ENCODE results near the gene PHIP.

The PHIP gene

DNA sequence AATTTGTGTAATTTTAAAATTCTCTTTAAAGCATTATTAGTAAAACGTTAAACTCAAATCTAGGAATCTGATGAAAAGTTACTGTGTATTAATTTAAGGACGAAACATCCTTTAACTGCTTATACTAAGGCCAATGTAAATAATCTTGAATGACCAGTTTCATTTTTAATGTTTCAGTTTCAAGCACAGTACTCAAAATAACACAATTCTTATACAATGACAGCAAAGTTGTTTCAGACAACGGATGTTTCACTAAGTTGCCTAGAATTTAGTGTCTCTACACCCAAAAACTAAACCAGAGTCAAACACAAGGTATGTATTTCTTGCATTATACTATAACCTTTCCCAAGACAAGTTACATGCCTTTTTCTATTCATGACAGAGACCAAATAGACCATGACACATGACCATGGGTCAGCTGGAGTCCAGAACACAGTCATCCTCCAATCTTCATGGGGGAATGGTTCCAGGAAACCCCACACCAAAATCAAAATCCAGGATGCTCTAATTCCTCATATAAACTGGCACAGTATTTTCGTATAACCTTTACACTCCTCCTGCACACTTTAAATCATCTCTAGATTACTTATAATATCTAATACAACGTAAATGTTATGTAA is 7.7 kb downstream of the PHIP start:
- peak; percentile 15 for DNase-seq (ENCODE audit: low read depth)

DNA sequence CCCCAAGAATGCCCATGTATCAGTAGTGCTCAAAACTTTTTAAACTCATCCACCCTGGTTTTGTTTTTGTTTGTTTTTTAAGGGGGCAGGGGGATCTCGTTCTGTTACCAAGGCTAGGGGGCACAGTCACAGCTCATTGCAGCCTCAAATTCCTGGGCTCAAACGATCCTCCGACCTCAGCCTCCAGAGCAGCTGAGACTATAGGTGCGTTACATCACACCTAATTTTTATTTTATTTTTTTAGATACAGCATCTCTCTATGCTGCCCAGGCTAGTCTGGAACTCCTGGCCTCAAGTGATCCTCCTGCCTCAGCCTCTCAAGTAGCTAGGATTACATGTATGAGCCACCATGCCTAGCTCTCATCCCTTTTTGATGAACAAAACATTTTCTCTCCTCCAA is 11.2 kb downstream of the PHIP start:
- DNase-seq (ENCODE audit: low read depth), result no peak

DNA sequence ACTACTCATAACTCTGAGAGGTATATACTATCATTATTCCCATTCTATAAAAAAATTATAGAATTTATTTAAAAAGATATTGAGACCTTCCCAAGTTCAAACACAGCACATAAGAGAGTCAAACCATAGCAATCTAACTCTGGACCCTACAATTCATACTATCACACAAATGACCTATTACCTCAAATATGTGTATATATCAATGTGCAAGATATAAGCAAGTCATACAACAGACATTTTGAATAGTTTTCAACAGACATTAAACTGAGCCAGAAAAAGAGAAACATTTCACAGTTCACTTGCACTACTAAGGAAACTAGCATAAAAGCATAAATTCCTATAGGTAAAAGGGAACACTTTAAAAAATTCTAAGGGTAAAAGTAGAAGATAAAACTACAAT is 11.7 kb downstream of the PHIP start:
- no peak for DNase-seq (ENCODE audit: low read depth)

GRCh38 chr6:79065232-79065631 is 12.8 kb downstream of the PHIP start:
- no peak for DNase-seq (ENCODE audit: low read depth)

DNA sequence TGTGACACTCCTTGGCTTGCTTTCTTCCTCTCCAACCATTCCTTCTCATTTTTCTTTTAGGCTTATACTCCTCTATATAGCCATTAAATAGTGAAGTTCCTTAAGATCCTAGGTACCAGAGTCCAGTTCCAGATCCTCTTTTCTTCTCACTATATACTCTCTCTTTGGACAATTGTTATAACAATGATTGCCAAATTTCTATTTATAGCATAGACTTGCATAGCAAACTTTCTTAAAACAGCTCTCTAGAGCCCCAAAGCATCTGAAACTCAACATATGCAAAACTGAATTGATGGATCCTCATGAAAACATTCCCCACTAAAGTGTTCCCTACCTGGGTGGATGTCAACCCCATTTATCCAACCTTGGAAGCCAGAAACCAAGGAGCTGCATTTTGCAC is 13.4 kb downstream of the PHIP start:
- no peak for DNase-seq (ENCODE audit: low read depth)

GRCh38 chr6:79062708-79063107 is 15.3 kb downstream of the PHIP start:
- DNase-seq (ENCODE audit: low read depth), result no peak

GRCh38 chr6:79057746-79058145 is 20.3 kb downstream of the PHIP start:
- DNase-seq (ENCODE audit: low read depth), result no peak

DNA sequence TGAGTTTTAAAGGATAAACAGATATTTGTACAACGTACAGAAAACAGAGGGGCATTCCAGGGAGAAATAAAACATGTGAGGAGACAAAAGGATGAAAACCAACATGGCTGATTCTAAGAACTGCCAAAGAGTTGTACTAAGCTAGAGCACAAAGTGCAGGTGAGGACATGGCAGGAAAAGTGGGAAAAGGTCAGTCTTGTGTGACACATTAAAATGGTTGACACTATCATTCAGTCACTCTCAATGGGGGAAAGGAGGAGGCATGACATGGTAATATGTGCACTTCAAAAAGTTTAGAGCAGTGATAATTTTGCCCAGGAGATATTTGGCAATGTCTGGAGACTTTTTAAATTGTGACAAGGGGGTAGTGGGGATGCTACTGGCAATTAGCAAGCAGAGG is 21.8 kb downstream of the PHIP start:
- DNase-seq (ENCODE audit: low read depth), result no peak

GRCh38 chr6:79048611-79049010 is 29.4 kb downstream of the PHIP start:
- peak; percentile 36 for DNase-seq (ENCODE audit: low read depth)

DNA sequence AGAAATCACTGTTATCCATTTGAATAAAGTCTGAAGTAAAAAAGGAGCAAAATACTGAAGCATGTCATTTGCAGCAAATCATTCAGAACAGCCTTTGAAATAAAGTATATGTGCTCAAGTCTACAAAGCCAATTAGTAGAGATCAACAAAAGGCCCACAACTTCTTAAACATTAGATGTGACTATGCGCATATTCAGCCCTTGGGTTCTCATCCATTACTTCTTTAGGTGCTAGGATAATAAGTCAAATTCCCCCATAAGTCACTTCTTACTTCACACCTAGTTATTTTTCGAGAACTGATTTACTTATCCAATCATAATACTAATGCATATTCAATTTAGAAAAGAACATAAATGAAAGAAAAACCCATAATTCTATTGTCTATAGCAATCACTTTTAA is 31.0 kb downstream of the PHIP start:
- no peak for DNase-seq (ENCODE audit: low read depth)

DNA sequence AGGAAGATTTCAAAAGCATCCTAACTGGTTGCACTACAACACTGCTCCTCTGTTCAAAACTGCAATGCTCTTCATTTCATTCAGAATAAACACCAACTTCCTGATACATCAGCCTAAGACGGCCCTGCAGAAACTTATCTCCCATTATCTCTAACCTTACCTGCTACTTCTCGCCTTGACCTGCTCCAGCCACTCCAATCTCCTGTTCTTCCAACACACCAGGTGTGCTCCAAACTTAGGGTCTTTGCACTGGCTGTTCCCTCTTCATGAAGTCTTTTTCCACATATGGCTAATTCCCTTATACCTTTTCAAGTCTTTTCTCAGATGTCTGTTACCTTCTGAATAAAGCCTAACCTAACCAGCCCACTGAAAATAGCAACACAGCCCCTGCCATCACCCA is 32.1 kb downstream of the PHIP start:
- DNase-seq (ENCODE audit: low read depth), result no peak

GRCh38 chr6:79042799-79043126 is 35.3 kb downstream of the PHIP start:
- DNase-seq (ENCODE audit: low read depth), result no peak

DNA sequence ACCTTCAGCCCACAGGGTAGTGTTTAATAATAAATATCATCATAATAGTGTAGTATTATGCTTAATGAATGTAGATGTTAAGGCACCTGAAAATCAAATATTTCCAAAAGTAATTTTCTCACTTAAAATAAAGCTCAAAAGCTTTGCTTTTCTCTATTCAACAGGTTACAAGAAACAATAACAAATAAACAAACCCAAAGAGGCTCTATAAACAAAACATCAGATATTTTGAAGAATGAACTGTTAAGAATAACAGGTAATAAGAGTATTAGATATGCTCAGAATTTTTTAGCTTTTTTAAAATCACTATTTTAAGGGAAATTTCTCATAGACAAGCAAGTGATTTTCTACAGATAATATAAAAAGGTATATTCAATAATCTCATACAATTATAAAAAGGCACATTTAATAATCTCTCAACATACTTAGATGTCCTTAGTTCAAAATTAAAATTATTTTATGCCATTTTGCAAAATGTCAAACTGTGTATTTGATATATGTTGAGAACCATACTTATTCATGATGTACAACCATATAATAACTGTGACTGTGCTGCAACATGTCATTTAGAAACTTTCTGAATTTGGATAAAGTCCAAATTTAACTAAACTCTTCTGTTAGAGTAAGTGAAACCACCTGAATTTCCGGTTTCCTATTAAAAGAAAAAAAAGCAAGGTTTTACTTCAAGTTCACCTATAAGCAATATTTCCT is 35.8 kb downstream of the PHIP start:
- DNase-seq (ENCODE audit: low read depth), result no peak

DNA sequence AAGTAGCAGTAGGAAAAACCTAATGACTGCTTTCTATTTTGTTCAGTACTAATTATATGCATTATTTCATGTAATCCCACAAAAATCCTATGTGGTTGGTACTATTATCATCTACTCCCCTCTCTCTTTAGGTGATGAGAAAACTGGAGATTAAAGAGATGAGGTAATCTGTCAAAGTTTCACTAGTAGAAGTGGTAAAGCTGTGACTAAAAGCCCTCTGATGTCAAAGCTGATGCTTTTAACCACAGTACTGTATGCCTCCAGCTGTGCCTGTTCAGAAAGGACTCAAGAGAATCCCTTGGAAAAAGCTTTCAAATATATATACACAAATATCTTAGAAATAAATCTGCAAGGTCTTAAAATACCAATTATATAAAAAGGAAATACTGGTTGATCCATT is 38.0 kb downstream of the PHIP start:
- peak; percentile 16 for DNase-seq (ENCODE audit: low read depth)

DNA sequence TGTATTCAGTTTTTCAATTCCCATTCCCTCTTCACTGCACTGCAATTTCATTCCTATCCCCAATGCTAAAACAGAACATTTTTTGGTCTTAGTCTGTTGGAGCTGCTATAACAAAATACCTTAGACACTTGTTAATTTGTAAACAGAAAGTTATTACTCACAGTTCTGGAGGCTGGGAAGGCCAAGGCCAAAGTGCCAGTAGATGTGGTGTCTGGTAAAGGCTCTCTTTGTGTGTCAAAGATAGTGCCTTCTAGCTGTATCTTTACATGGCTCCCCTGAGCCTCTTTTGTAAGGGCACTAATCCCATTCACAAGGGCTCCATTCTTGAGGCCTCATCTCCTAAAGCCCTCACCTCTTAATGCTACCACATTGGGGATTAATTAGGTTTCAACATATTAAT is 40.0 kb downstream of the PHIP start:
- no peak for DNase-seq (ENCODE audit: low read depth)

GRCh38 chr6:79034865-79035264 is 43.2 kb downstream of the PHIP start:
- DNase-seq (ENCODE audit: low read depth), result peak; percentile 7

DNA sequence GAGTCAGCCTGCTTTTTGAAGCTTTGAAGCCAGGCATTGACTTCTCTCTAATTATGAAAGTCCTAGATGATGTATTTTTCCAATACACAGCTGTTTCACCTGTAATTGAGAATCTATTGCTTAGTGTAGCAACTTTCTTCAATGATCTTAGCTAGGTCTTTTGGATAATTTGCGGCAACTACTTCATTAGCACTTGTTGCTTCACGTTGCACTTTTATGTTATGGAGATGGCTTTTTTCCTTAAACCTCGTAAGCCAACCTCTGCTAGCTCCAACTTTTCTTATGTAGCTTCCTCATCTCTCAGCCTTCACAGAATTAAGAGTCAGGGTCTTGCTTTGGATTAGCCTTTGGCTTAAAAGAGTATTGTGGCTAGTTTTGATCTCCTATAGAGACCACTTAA is 44.8 kb downstream of the PHIP start:
- DNase-seq (ENCODE audit: low read depth), result no peak

DNA sequence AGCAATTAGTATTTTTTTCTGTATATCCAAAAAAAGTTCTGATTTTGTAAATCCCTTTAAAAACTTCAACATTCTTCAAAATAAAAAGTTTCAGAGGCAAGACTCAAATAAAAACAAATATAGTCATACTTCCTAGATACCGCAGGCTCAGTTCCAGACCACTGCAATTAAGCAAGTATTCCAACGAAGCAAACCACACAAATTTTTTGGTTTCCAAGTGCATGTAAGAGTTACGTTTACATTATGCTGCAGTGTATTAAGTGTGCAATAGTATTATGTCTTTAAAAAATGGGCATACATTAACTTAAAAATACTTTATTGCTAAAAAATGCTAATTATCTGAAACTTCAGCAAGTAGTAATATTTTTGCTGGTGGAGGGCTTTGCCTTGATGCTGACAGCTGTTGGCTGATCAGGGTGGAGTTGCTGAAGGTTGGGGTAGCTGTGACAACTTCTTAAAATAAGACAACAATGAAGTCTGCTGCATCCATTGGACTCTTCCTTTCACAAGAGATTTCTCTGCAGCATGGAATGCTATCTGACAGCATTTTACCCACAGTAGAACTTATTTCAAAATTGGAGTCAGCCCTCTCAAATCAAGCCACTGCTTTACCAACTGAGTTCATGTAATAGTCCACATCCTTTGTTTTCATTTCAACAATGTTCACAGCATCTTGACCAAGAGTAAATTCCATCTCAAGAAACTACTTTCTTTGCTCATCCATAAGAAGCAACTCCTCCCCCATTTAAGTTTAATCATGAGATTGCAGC is 46.0 kb downstream of the PHIP start:
- DNase-seq (ENCODE audit: low read depth), result peak; percentile 82

GRCh38 chr6:79030511-79030910 is 47.5 kb downstream of the PHIP start:
- DNase-seq (ENCODE audit: low read depth), result no peak

DNA sequence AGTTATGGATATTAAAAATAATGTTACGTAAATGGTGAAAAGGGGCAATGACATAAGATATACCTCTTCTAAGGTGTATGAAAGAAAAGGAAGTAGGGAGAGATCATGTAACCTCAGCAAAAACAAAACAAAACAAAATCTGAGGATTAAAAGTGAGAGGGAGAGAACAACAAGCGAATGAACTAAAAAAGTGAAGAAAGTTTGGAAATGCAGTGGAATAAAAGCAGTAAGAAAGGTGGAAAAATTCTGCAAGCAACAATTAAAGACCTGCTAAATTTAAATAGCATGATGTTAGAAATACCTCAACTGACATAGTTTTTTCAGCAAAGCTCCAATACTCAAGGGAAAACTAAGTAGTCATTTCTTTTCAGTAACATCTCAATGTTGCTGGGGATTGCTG is 48.0 kb downstream of the PHIP start:
- no peak for DNase-seq (ENCODE audit: low read depth)

DNA sequence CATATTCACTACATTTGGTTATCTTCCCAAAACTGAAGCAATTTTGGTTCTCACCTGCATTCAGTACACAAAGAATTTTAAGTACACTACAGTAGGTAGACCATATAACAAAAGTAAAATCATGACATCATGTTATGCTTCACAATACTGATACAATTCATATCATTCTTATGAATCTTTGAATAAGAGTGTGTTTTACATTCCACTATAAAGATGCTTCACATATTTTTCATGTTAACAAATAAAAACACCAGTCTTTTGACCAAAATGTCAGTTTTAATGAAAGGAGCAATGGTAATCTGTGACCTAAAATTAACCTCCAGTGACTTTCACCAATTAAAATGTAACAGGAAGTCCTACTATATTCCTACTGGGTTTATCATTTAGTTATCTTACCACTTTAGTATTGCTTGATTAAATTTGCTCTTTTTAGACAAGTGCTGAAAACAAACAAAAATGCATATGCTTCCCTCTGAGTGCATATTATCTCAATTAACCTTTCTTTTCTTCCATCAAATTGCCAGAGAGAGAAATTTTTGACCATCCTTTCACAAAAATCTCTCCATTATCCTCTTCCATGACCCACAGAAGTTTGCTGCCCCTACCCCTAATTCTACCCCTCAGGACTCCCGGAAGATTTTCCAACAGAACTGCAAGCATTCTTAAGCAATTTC is 49.3 kb downstream of the PHIP start:
- DNase-seq (ENCODE audit: low read depth), result peak; percentile 75

DNA sequence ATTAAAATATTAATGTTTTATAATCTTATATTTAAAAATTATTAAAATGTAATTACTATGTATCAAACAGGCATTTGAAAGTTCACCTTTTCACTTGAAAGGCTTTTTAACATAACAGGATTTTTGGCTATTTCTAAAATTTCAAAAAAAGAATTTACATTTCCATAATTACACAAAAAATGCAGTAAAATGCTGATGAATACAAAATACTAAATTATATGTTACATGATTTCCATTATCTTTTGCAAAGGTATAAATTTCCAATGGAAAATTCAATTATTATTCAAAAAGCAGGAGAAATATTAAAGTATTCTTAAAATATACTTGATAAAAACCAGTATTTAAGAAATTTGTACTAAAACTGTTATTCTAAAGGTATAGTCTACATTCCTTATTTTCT is 66.1 kb downstream of the PHIP start:
- DNase-seq (ENCODE audit: low read depth), result no peak

DNA sequence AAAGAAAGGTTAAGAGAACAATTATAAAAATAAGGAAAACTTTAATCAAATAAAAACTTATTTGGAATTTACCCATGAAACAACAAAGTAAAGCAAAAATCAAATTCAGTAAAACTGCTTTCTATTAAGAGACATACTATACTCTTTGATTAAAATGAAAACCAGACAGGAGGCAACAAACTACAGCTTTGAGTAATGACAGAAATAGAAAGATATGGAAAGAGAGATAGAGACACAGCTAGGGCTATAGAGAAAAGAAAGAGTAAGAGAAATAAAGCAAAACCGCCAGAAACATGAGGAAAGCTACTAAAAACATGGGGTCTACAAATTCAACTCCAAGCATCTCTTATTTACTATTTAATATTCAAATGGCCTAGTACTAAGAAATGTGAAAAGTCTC is 67.6 kb downstream of the PHIP start:
- no peak for DNase-seq (ENCODE audit: low read depth)

All from EH (cell line).